HEK293 (cell line): ENCODE results near the gene FAM181A.

ENCODE experiments used
- CTCF ChIP-seq: fragments of 450-650 bp; formaldehyde crosslinking; IDR thresholded peaks from 2 replicates; pipeline ENCODE4 v1.5.1; 2016; ENCODE audit warnings: missing biosample characterization, missing genetic modification characterization
- ZNF239 ChIP-seq: fragments of 450-650 bp; formaldehyde crosslinking; IDR thresholded peaks from 2 replicates; pipeline ENCODE4 v1.5.1; 2016; ENCODE audit warnings: missing biosample characterization, missing genetic modification characterization
- ZNF280C ChIP-seq: fragments of 450-650 bp; formaldehyde crosslinking; IDR thresholded peaks from 2 replicates; pipeline ENCODE4 v1.5.1; 2016; ENCODE audit warnings: missing biosample characterization, missing genetic modification characterization
- ZNF449 ChIP-seq: fragments of 450-650 bp; formaldehyde crosslinking; IDR thresholded peaks from 2 replicates; pipeline ENCODE4 v1.5.1; 2017; ENCODE audit warnings: missing biosample characterization, mild to moderate bottlenecking, missing genetic modification characterization, moderate library complexity
- ZNF558 ChIP-seq: fragments of 450-650 bp; formaldehyde crosslinking; IDR thresholded peaks from 2 replicates; pipeline ENCODE4 v1.5.1; 2016; ENCODE audit warnings: missing biosample characterization, missing genetic modification characterization
- ZNF580 ChIP-seq: fragments of 450-650 bp; formaldehyde crosslinking; IDR thresholded peaks from 2 replicates; pipeline ENCODE4 v1.5.1; 2016; ENCODE audit warnings: missing biosample characterization, missing genetic modification characterization
- ZNF596 ChIP-seq: fragments of 450-650 bp; IDR thresholded peaks from 2 replicates; pipeline ENCODE4 v1.5.0; 2018; ENCODE audit warnings: missing biosample characterization, mild to moderate bottlenecking, missing genetic modification characterization, moderate library complexity
- ZNF600 ChIP-seq: fragments of 450-650 bp; formaldehyde crosslinking; IDR thresholded peaks from 2 replicates; pipeline ENCODE4 v1.5.1; 2016; ENCODE audit warnings: missing biosample characterization, missing genetic modification characterization

GRCh38 chr14:93892923-93893558 lies 34.1 kb upstream of the FAM181A start:
- no peak for TF ChIP-seq ZNF580
- peak; percentile 63 for TF ChIP-seq CTCF
- no peak for TF ChIP-seq ZNF558 (tag by site-specific recombination)
- TF ChIP-seq ZNF600 (tag by site-specific recombination), result peak; percentile 60
- no peak for TF ChIP-seq ZNF239 (tag by site-specific recombination)
- no peak for TF ChIP-seq ZNF280C (tag by site-specific recombination)
- TF ChIP-seq ZNF596 (tag by site-specific recombination), result no peak
- no peak for TF ChIP-seq ZNF449
